ENCODE data around the gene KRT80.

The KRT80 gene

GRCh38 chr12:52142431-52142830 lies 49.4 kb downstream of the KRT80 start:
- Histone ChIP-seq H3K27ac (no peak overlapping the region), H3K36me3 (no peaks in the 10 kb centered on the region), H3K4me1 (ENCODE audit: control insufficient read depth in 1 of 2, insufficient read depth in 1 of 2, low read depth in 1 of 2, low read length in 1 of 2) (no peaks in the 10 kb centered on the region), H3K9me3 (no peaks in the 10 kb centered on the region), H3K27me3 (peaks cover 23% of the 10 kb centered on the region), H3K4me3 (ENCODE audit: low read depth in 1 of 2, low read length in 1 of 2) (no peak overlapping the region)
- TF ChIP-seq CTCF (IDR thresholded peaks at IDR 0.05): no peak

- no peak for TF ChIP-seq CTCF (IDR thresholded peaks at IDR 0.05)
- H3K27ac ChIP-seq: no peak overlapping the region
- H3K4me1 ChIP-seq (ENCODE audit: control insufficient read depth in 1 of 2, insufficient read depth in 1 of 2, low read depth in 1 of 2, low read length in 1 of 2): no peaks in the 10 kb centered on the region
- H3K27me3 ChIP-seq: peaks cover 27% of the 10 kb centered on the region
- H3K9me3 ChIP-seq: no peaks in the 10 kb centered on the region
- H3K36me3 ChIP-seq: no peaks in the 10 kb centered on the region
- no peak overlapping the region for H3K4me3 ChIP-seq (ENCODE audit: low read depth in 1 of 2, low read length in 1 of 2)
Observed at GRCh38 chr12:52141875-52142274, 49.9 kb downstream of the KRT80 start.

- Histone ChIP-seq H3K4me1 (ENCODE audit: control insufficient read depth in 1 of 2, insufficient read depth in 1 of 2, low read depth in 1 of 2, low read length in 1 of 2) (no peaks in the 10 kb centered on the region), H3K27ac (no peak overlapping the region), H3K4me3 (ENCODE audit: low read depth in 1 of 2, low read length in 1 of 2) (no peak overlapping the region), H3K9me3 (no peaks in the 10 kb centered on the region), H3K36me3 (no peaks in the 10 kb centered on the region), H3K27me3 (peaks cover 27% of the 10 kb centered on the region)
- TF ChIP-seq CTCF (IDR thresholded peaks at IDR 0.05): no peak
Observed at GRCh38 chr12:52141306-52141705, 50.5 kb downstream of the KRT80 start.

GRCh38 chr12:52139579-52140062 lies 52.2 kb downstream of the KRT80 start:
- H3K4me3 ChIP-seq (ENCODE audit: low read depth in 1 of 2, low read length in 1 of 2): no peak overlapping the region
- H3K36me3 ChIP-seq: no peaks in the 10 kb centered on the region
- no peak overlapping the region for H3K27ac ChIP-seq
- no peaks in the 10 kb centered on the region for H3K4me1 ChIP-seq (ENCODE audit: control insufficient read depth in 1 of 2, insufficient read depth in 1 of 2, low read depth in 1 of 2, low read length in 1 of 2)
- no peaks in the 10 kb centered on the region for H3K9me3 ChIP-seq
- H3K27me3 ChIP-seq: peaks cover 27% of the 10 kb centered on the region
- no peak for TF ChIP-seq CTCF (IDR thresholded peaks at IDR 0.05)

- H3K27ac ChIP-seq: no peak overlapping the region
- no peak for TF ChIP-seq CTCF (IDR thresholded peaks at IDR 0.05)
- no peaks in the 10 kb centered on the region for H3K9me3 ChIP-seq
- peaks cover 27% of the 10 kb centered on the region for H3K27me3 ChIP-seq
- H3K4me3 ChIP-seq (ENCODE audit: low read depth in 1 of 2, low read length in 1 of 2): no peak overlapping the region
- H3K4me1 ChIP-seq (ENCODE audit: control insufficient read depth in 1 of 2, insufficient read depth in 1 of 2, low read depth in 1 of 2, low read length in 1 of 2): no peaks in the 10 kb centered on the region
- no peaks in the 10 kb centered on the region for H3K36me3 ChIP-seq
Observed at GRCh38 chr12:52139147-52139546, 52.7 kb downstream of the KRT80 start.

- Histone ChIP-seq H3K27me3 (peaks cover 31% of the 10 kb centered on the region), H3K36me3 (no peaks in the 10 kb centered on the region), H3K4me3 (ENCODE audit: low read depth in 1 of 2, low read length in 1 of 2) (no peak overlapping the region), H3K27ac (no peak overlapping the region), H3K9me3 (no peaks in the 10 kb centered on the region), H3K4me1 (ENCODE audit: control insufficient read depth in 1 of 2, insufficient read depth in 1 of 2, low read depth in 1 of 2, low read length in 1 of 2) (no peaks in the 10 kb centered on the region)
- no peak for TF ChIP-seq CTCF (IDR thresholded peaks at IDR 0.05)
Observed at GRCh38 chr12:52137746-52138145, 54.1 kb downstream of the KRT80 start.

Data from neutrophil (primary cell).